HG02798 (cell line): ENCODE data around the gene RAP1GAP2.

ENCODE experiments used
- ATAC-seq: cut with Tn5 transposase; IDR thresholded peaks from one replicate; pipeline ENCODE4 v1.9.1; 2021; ENCODE audit warnings: mild to moderate bottlenecking; ENCODE audit not compliant: unreplicated experiment, poor library complexity

The RAP1GAP2 gene

DNA sequence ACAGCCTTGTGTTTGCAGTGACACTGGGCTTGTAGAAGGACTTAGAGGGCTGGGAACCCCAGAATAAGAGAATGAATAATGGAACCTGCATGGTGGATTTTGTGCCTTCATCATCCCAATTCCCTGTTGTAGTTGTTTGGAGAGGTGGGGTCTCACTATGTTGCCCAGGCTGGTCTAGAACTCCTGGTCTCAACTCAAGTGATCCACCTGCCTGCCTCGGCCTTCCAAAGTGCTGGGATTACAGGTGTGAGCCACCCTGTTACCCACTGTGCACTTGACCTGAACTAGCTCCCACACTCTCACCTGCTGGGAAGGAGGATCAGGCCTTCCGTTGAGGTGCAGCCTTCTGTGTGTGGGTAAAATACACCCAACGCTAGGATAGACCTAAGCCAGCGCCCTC is 55.4 kb downstream of the RAP1GAP2 start:
- no peak for ATAC-seq

DNA sequence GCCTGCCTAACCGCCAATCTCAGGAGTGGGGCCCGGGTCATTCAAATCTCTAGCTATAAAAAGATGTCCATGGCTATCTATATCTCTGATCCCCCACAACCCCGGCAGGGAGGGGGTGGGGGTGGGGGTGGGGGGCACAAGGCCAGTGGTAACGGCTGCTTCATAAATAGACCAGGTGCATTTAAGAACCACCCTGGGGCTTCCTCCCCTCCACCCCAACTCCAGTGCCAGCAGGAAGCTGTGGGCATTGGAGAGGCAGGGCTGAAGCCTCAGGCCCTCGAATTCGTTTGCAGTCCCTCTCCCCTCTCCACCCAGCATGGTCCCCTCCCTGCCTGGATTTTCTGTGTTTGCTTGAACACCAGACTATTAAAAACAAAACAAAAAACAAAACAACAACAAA is 56.0 kb downstream of the RAP1GAP2 start:
- ATAC-seq, result no peak

- no peak for ATAC-seq
Observed at GRCh38 chr17:2852729-2853282, 56.6 kb downstream of the RAP1GAP2 start.

DNA sequence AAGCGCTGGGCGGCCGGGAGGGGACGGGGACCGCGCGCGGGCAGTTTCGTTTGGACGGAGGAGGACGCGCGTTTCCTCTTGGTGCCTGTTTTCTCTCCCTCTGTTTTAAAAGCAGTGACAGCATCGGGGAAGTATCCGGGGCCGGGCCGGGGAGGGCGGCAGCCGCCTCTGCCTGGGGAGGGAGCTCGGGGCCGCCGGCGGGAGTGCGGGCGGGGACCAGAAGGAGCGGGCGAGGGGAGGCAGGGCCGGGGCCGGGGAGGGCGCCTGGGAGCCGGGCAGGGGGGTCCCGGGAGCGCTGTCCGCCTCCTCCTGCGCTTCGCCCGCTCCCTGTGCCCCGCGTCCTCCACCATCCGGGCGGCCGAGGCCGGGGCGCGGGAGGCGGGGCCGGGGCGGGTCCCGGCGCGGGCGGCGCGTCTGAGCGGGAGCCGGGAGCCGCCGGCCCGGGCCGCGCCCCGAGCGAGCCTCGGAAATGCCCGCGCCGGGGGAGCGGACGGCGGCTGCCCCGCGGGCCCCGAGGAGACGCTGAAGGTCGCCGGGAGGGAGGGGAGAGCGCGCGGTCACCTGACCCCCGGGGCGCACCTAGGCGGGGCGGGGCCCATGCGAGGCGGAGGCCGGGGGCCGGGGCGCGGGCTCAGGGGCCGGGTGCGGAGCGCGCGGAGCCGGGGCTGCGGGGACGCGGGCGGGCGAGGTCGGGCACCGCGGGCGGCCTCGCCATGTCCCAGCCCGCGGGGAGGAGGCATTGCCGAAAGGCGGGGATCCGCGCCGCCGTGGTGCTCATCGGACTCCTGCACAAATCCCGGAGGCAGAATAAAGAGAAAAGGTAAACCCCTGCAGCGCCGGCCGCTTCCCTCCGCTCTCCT is 57.3 kb downstream of the RAP1GAP2 start:
- no peak for ATAC-seq

- ATAC-seq, result no peak
Observed at GRCh38 chr17:2854143-2855055, 58.2 kb downstream of the RAP1GAP2 start.

DNA sequence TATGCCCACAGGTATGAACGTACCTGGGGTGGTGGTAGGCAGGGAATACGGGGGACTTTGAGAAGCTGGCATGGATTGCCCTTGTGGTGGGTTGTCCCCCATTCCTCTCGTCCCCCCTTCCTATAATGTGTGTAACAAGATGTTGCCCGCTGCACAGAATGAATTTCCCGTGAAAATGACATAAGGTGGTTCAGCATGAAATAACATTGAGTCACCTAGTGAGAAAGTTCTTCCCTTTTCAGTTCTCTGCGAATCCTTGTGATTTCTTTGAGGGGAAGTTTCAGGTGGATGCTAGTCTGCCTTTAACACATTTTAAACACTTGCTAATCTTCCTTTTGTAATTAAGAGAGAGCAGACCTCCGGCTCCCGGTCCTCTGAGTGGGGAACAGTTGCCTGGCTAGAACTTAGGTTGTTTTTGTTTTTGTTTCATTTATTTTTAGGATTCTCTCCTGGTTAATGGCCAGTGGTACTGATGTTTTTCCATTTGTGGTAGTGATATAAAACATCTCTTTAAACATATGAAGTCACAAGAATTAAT is 58.9 kb downstream of the RAP1GAP2 start:
- ATAC-seq, result no peak

GRCh38 chr17:2856727-2857126 is 60.5 kb downstream of the RAP1GAP2 start:
- no peak for ATAC-seq

GRCh38 chr17:2860045-2860444 is 63.8 kb downstream of the RAP1GAP2 start:
- ATAC-seq, result no peak

- no peak for ATAC-seq
Observed at GRCh38 chr17:2860883-2861282, 64.6 kb downstream of the RAP1GAP2 start.

GRCh38 chr17:2862197-2862596 is 66.0 kb downstream of the RAP1GAP2 start:
- ATAC-seq, result no peak

DNA sequence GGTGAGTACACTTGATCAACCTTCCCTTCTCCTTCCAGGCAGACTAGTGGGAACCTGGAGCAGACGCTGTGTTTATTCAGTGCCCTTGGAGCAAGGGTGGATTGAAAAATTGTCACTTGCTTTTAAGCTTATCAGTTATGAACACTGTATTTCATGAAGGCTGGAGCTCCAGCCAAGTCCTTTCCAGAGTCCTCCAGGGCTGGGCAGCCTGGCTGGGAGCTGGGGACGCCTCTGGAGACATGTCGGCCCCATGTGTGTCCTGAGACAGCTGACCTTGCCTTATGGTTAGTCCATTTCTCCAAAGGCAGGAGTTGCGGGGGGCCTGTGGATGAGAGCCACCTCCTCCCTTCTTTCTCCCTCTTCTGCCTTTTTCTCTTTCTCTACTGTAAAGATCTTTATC is 67.0 kb downstream of the RAP1GAP2 start:
- no peak for ATAC-seq

GRCh38 chr17:2865228-2865627 is 69.0 kb downstream of the RAP1GAP2 start:
- no peak for ATAC-seq

DNA sequence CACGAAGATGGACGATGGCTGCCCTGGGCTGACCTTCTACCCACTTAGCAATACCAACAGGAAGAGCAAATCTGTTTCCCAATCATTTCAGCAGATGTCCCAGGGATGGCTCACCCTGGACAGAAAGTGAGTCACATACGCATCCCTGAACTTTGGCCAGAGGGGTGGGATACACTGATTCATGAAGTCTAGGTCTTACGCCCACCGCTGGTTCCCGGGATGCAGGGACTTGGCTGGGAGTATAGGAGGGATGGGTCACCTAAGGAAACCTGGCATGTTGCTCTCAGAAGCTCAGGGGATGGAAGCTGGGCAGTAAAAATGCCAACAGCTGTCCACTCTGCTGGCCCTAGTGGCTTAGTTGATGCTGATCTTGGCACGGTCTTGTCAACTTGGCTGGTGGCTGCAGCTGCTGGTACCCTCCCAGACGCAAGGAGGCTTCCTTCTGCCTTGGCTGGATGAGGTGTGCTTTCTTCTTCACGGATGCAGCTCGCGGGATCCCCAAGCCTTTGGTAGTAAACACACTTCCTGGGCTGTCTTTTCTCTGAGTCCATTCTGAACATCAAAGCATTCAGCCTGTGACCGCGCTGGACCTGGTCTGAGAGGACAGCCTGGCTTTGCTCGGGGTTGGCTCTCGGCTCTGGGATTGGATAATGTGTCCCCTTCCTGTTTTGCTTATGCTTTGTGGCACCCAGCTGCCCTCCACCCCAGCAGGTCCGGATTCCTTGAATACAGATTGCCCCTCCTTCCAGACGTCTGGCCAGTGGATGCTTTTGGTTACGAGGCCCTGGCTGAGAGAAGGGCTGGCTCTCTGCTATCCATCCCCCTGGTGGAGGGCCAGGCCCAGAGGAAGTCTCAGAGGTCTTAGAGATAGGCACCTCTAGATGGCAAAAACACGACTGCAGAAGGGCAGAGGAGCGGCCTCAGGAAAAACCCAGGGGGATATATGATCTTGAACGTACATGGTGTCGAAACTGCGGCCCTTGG is 71.5 kb downstream of the RAP1GAP2 start:
- ATAC-seq, result no peak

GRCh38 chr17:2869604-2870003 is 73.4 kb downstream of the RAP1GAP2 start:
- no peak for ATAC-seq

DNA sequence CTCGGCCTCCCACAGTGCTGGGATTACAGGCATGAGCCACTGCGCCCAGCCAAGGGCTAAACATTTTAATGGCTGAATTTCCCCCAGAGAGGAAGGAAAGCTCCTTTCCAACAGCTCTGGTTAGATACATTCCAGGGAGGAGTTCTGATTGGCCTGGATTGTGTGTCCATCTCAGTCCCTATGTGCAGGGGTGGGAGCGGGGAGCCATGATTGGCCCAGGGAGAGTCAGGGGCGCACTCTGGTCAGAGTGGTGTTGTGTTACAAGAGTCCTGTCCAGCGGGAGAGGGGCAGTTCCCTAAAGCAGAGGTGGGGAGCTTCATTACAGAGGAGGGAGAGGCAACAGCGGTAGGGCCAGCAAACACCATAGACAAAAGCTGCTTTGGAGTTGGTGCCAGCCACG is 75.0 kb downstream of the RAP1GAP2 start:
- no peak for ATAC-seq

- no peak for ATAC-seq
Observed at GRCh38 chr17:2871720-2872119, 75.5 kb downstream of the RAP1GAP2 start.

- ATAC-seq, result no peak
Observed at GRCh38 chr17:2872282-2872681, 76.0 kb downstream of the RAP1GAP2 start.

- ATAC-seq, result no peak
Observed at GRCh38 chr17:2874189-2874686, 78.0 kb downstream of the RAP1GAP2 start.

DNA sequence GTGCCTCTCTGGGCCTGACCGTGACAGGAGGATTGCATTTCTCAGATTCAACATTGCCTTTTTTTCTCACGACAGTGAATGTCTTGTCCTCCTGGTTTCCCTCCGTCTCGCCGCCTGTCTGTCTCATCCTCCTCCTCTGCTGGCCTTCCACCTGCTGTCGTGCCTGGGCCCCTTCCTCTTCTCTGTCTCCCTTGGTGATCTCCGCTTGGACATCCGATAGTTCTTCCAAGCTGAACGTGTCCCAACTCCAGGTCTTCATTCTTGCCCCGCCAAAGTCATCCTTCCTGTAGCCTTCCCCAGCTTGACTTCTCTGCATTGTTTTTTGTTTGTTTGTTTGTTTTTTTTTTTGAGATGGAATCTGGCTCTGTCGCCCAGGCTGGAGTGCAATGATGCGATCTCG is 79.4 kb downstream of the RAP1GAP2 start:
- ATAC-seq, result no peak
